Coronary artery (tissue), 2 donors: ENCODE measurements around the gene ARL15.

Experiments
- DNase-seq: peaks from one replicate; pipeline ENCODE4 v3.0.0-alpha.2; 2017; ENCODE audit warnings: low spot score
- H3K27ac ChIP-seq, 2 donors: fragments of 200-600 bp; sonication (generic); one replicate each; pipeline ENCODE4 v1.5.1; 2016 to 2019
- H3K4me3 ChIP-seq: fragments of 200-600 bp; sonication (generic); 2 replicates; pipeline ENCODE4 v1.5.1; 2016; ENCODE audit warnings: mild to moderate bottlenecking, moderate library complexity
- CTCF ChIP-seq: fragments of 200-600 bp; sonication (generic); IDR thresholded peaks from one replicate; pipeline ENCODE4 v1.5.1; 2019; ENCODE audit warnings: antibody characterized with exemption

The ARL15 gene

GRCh38 chr5:54195701-54196100 lies 114.7 kb downstream of the ARL15 start:
- DNase-seq = no peak

GRCh38 chr5:54194318-54194717 lies 116.1 kb downstream of the ARL15 start:
- TF ChIP-seq CTCF = no peak
- Histone ChIP-seq H3K27ac (no peak overlapping the region), H3K4me3 (no peak overlapping the region)
- no peak for DNase-seq

More at GRCh38 chr5:54195701-54196100, 114.7 kb downstream of the ARL15 start:
- no peak for TF ChIP-seq CTCF
- Histone ChIP-seq H3K27ac (no peak overlapping the region), H3K4me3 (no peak overlapping the region)

GRCh38 chr5:54187694-54188093 lies 122.7 kb downstream of the ARL15 start:
- Histone ChIP-seq H3K4me3 (no peak overlapping the region), H3K27ac (no peak overlapping the region)
- no peak for DNase-seq
- TF ChIP-seq CTCF = no peak

- no peak overlapping the region for H3K27ac ChIP-seq
- no peak for DNase-seq
- no peak overlapping the region for H3K4me3 ChIP-seq
- no peak for TF ChIP-seq CTCF
These were observed 123.4 kb downstream of the ARL15 start for GRCh38 chr5:54186912-54187445.

- DNase-seq = no peak
These were observed 124.3 kb downstream of the ARL15 start for GRCh38 chr5:54186108-54186507.

GRCh38 chr5:54184806-54185205 lies 125.6 kb downstream of the ARL15 start:
- no peak overlapping the region for H3K4me3 ChIP-seq
- no peak for DNase-seq
- H3K27ac ChIP-seq = no peak overlapping the region
- no peak for TF ChIP-seq CTCF

More at GRCh38 chr5:54186108-54186507, 124.3 kb downstream of the ARL15 start:
- H3K4me3 ChIP-seq = no peak overlapping the region
- H3K27ac ChIP-seq = no peak overlapping the region
- TF ChIP-seq CTCF = no peak

- DNase-seq = no peak
- H3K4me3 ChIP-seq = no peak overlapping the region
- no peak overlapping the region for H3K27ac ChIP-seq
- TF ChIP-seq CTCF = no peak
These were observed 129.7 kb downstream of the ARL15 start for GRCh38 chr5:54180630-54181031.
